ENCODE data around the gene JMJD1C. TPM values are rescaled to one million over a fixed set of nuclear protein-coding genes. Genes with fewer than 3 reads are reported as not detected.
"Not testable (repeated sequence)": the region's sequence is repeated elsewhere in the genome, so short reads cannot be mapped to it uniquely, and the experiment has no call there.

The JMJD1C gene, protein sequence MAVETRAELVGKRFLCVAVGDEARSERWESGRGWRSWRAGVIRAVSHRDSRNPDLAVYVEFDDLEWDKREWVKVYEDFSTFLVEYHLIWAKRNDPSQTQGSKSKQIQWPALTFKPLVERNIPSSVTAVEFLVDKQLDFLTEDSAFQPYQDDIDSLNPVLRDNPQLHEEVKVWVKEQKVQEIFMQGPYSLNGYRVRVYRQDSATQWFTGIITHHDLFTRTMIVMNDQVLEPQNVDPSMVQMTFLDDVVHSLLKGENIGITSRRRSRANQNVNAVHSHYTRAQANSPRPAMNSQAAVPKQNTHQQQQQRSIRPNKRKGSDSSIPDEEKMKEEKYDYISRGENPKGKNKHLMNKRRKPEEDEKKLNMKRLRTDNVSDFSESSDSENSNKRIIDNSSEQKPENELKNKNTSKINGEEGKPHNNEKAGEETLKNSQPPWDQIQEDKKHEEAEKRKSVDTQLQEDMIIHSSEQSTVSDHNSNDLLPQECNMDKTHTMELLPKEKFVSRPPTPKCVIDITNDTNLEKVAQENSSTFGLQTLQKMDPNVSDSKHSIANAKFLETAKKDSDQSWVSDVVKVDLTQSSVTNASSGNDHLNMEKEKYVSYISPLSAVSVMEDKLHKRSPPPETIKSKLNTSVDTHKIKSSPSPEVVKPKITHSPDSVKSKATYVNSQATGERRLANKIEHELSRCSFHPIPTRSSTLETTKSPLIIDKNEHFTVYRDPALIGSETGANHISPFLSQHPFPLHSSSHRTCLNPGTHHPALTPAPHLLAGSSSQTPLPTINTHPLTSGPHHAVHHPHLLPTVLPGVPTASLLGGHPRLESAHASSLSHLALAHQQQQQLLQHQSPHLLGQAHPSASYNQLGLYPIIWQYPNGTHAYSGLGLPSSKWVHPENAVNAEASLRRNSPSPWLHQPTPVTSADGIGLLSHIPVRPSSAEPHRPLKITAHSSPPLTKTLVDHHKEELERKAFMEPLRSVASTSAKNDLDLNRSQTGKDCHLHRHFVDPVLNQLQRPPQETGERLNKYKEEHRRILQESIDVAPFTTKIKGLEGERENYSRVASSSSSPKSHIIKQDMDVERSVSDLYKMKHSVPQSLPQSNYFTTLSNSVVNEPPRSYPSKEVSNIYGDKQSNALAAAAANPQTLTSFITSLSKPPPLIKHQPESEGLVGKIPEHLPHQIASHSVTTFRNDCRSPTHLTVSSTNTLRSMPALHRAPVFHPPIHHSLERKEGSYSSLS (N-terminal part only)
- polyA plus RNA-seq (ENCODE audit: insufficient read length in 10 of 10): 100 to 1,000 TPM in 2 of 10 donors, 10 to 100 TPM in 8; 61.1 to 104 (median 75.2) TPM
- long read RNA-seq, donor 1, partial matches to known transcripts: 43 of 49 reads
- long read RNA-seq, donor 1, other reads (novel, unspliced or antisense): 0 of 49 reads
- long read RNA-seq, donor 2, partial matches to known transcripts: 31 of 34 reads
- long read RNA-seq, donor 2, other reads (novel, unspliced or antisense): 0 of 34 reads
- long read RNA-seq, donor 3: 0 reads
- long read RNA-seq, donor 4, partial matches to known transcripts: 17 of 18 reads
- long read RNA-seq, donor 4, other reads (novel, unspliced or antisense): 0 of 18 reads
- long read RNA-seq, donor 5, partial matches to known transcripts: 26 of 37 reads
- long read RNA-seq, donor 5, other reads (novel, unspliced or antisense): 8 of 37 reads
- long read RNA-seq, donor 6, partial matches to known transcripts: 46 of 49 reads
- long read RNA-seq, donor 6, other reads (novel, unspliced or antisense): 0 of 49 reads
- long read RNA-seq, donor 7, partial matches to known transcripts: 21 of 33 reads
- long read RNA-seq, donor 7, other reads (novel, unspliced or antisense): 8 of 33 reads
- long read RNA-seq, donor 8, partial matches to known transcripts: 14 of 16 reads
- long read RNA-seq, donor 8, other reads (novel, unspliced or antisense): 0 of 16 reads
- long read RNA-seq, donor 9: 0 reads

DNA sequence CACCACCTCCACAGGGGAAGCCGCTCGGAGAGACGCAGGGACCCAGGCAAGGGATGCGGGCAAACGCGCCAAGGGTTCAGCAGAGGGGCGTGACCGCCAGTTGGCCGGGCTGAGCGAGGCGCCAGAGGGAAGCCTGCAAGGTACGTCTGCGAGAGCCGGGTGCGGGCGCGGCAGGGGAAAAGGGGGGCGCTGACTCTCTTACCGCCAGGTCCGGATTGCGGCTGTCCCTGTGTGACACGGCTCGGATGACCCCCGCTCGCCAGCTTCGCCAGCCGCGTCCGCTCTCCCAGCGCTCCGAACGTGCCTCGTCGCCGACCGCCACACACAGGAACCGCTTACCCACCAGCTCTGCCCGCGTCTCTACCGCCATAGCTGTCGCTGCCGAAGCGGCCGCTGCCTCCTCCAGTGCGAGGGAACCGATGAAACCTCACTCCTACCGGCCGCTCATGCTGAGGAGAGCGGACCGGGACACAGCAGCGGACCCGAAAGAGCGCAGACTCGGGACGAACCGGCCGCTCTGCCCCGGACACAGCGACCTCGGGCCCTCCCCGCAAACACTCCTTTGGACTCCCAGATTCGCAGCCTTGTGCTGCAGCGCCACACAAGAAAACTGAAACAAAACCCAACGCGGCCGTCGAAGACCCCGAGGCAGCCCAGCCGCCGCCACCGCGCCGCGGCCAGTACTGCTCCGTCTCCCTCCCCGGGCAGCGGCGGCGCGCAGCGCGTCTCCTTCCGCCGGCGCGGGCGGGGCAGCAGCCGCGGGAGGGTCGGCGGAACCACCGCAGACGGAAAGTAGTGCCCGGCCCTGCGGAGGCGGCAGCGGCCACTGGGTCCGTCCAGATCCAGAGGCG lies at the start of gene JMJD1C:
TSS of gene JMJD1C (minus strand) at position 685 of the 851 bp plus-strand sequence. CDS start at position 370, 315 bp downstream.
- DNase-seq: peak; percentile 84 to 93 (median 86)

DNA sequence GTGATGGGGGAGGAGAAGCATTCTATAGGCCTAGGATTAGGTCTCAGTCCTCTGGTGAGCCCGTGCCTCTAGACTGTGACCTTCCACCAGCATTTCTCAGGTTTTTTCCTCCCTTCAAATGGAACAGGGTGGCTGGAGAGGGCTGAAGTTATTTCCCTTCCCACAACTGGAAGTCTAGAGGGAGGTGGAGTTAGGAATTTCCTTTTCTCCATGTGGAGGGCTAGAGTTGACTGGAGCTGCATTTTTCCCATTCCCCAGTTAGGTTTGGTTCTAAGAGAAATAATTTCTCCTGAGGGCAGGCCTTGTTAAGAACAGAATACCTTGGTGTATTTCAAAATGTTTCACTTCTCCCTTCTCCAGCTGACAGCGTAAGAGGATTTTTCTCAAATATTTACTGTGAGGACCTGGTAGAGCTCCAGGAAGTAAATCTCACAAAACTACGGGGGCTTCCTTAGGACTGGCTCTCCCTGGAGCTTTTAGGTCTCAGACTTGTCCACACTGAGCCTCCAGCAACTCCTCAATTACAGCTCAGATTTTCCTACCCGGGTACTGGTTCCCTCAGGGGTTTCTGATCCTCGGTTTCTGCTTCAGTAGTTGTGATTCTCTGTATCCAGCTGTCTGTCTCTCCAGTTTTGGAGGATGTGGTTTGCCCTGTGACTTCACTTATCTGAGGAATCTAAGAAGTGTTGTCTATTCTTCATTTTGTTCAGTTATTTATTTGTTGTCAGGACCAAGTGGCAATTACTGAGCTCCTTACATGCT lies 49.4 kb upstream of the JMJD1C start:
- DNase-seq: peak in 1 of 3 donors; percentile 30

DNA sequence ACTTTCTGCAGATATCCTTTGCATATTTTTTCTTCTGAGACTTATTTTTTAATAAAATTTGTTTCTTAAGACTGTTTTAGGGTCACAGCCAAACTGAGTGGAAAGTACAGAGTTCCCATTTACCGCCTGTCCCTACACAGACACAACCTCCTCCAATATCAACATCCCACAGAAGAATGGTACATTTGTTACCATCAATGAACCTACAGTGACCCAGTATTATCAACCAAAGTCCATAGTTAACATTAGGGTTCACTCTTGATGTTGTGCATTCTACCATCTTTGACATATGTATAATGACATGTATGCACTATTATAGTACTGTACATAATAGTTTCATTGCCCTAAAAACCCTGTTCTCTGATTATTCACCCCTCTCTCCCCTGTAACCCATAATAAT lies 40.8 kb upstream of the JMJD1C start:
- peak in 1 of 3 donors; percentile 23 for DNase-seq

DNA sequence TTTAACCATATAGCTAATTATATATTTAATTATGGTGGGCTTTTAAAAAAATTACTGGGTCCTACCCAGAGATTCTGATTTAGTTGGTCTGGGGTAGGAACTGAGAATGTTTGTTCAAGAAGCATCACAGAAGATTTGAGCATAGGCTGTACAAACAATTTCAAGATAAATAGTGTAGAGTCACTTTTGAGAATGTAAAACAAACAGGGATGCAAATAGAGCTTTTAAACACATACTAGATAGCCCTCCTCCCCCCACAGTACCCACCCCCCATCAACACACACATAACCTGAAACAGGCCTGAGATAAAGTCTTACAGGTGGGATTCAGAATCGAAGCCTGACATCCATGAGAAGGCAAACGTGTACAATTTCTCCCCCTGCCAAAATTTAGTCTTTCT lies 39.8 kb upstream of the JMJD1C start:
- no peak for DNase-seq

DNA sequence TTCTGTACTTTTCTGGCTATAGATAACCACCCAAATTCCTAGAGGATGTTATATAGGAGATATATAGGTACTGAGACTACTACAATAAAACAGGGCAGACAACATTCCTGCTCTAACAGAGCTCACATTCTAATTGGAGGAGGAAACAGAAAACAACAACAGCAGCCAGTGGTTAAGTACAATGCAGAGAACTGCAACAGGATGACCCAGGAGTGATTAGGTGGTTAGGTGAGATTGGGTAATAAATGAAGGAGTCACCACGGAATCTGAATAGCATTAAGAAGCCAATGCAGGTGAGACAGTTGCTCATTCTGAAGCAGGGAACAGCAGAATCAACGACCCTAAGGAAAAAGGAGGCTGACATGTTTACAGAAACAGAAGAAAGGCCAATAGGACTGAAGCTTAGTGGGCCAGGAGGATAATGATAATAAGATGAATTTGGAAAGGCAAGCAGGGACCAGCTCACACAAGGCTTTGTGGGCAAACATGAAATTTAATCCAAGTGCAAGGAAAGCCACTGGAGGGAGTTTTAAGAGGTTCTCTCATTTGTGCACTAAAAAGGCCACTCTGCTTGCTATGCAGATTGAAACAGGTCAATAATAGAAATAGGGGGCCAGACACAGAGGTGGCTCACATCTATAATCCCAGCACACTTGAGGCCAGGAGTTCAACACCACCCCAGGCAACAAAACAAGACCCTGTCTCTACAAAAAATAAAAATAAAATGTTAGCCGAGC lies 38.5 kb upstream of the JMJD1C start:
- DNase-seq: no peak

DNA sequence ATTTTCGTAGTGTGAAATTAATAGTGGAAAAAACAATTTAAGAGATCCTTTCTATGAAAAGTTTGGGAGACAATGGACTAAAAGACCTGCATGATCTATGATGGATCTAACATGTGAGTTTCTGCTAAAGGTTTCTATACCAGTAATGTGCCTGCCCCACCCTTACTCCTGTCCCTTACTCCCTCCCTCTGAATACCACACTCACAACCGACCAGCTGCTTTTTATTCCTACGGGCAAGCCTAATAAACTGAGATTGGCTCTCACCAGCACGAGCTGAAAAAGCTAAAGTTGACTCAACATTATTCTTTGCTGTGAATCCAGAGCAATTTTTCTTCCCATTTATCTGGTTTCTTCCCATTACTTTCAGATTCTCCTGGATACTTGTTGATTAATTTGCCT lies 37.6 kb upstream of the JMJD1C start:
- no peak for DNase-seq

DNA sequence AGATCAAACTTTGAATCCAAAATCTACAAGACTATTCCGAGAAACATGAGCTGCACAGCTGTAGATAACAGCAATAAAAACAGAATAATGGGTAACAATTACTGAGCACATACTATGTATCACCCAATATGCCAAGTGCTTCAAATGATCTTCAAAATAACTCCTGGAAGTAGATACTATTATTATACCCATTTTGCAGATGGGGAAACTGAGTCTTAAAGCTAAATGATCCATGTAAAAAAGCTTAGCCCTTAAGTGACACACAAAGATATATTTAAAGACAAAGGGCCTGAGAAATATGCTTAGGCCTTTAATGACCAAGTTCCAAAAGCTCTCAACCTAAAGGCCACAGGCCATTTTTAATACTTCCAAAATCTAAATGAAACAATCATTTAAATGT lies 37.1 kb upstream of the JMJD1C start:
- no peak for DNase-seq

DNA sequence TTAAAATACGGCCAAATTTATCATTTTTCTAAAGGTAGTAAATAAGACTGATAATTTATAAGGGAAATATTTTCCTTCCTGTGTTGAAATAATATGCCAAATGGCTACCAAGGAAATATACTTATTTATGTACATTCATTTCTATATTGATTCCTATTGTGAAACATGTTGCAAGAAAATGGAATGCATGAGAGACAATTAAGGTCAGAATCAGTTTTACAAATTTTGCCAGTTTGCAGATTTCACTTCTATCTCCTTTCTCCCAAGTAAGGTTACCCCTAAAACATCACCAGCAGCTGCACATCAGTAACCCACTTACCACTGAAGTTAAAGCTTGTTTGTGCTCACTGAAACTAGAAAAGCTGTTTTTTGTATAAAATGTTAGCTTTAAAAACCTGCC lies 36.2 kb upstream of the JMJD1C start:
- no peak for DNase-seq

DNA sequence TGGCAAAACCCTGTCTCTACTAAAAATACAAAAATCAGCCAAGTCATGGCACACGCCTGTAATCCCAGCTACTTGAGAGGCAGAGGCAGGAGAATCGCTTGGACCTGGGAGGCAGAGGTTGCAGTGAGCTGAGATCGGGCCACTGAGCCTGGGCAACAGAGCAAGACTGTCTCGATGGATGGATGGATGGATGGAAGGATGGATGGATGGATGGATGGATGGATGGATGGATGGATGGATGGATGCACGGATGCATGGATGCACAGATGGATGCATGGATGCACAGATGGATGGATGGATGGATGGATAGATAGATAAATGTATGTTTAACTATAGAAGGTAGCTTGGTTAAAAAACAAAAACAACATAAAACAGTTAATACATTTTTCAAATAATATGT lies 34.8 kb upstream of the JMJD1C start:
- DNase-seq: not testable (repeated sequence)

DNA sequence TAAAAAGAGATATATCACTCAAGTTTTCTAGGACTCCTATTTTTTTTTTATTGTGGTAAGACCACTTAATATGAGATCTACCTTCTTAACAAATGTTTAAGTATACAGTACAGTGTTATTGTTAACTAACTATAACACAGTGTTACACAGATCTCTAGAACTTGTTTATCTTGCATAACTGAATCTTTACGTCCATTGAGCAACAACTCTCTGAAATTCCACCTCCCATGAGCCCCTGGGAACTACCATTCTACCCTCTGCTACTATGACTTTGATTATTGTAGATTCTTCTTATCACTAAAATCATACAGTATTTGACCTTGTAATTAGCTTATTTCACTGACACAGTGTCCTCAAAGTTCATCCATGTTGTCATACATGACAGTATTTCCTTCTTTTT lies 32.9 kb upstream of the JMJD1C start:
- no peak for DNase-seq

DNA sequence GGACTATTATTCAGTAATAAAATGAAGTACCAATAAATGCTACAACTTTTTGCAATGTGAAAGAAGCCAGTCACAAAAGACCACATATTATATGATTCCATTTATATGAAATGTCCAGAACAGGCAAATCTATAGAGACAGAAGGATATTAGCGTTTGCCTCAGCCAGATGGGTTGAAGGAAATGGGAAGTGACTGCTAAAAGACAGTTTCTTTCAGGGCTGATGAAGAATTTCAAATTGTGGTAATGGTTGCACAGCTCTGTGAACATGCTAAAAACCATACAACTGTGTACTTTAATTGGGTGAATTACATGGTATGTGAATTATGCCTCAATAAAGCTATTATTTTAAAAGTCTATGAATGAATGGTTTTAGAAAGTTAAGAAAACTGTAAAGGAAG lies 31.5 kb upstream of the JMJD1C start:
- DNase-seq: no peak

DNA sequence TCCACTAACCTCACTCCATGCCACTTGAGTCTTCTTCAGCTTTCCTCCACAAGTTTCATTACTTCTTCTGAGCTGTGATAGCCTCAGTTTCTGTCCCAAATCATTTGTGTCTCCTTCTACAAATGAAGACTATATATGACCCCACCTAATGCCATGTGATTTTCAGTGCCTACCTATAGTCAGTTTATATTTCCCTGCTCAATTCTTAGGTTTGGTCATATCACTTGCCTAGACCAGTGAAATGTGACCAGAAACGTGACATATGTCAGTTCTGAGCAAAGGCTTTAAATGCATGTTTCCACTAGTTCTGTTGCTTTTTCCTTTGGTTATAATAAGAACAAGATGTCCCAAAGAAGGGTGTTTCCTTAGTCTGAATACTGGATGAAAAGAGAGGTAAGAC lies 30.8 kb upstream of the JMJD1C start:
- no peak for DNase-seq

DNA sequence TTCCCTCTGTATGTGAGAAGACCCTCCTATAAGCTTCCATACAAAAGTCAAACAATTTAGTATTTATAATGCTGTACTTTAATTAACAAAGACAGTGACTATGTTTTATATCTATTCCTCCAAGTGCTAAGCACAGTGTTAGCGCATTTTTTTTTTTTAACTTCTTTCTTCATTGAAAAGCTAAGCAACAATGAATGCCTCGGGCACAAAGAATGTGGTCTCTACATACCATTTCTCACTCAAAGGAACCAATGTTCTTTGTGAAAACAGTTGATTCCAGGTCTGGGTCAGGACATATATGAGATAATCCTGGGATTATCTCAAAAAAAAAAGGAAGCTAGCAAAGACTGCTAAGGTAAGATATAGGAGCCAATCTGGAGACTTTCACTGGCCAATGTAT lies 29.2 kb upstream of the JMJD1C start:
- no peak for DNase-seq

DNA sequence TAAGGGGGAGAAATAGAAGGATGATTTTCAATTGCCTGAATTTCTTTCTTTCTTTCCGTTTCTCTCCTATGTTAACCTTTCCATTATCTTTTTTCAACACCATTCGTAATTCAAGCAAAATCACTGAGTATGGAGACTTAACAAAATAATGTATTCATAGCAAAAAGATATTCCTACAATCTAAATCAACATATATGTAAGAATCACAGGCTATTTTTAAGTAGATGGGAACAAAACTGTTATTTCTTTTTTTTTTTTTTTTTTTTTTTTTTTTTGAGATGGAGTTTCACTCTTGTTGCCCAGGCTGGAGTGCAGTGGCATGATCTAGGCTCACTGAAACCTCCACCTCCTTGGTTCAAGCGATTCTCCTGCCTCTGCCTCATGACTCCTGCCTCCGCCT lies 27.2 kb upstream of the JMJD1C start:
- DNase-seq: no peak

DNA sequence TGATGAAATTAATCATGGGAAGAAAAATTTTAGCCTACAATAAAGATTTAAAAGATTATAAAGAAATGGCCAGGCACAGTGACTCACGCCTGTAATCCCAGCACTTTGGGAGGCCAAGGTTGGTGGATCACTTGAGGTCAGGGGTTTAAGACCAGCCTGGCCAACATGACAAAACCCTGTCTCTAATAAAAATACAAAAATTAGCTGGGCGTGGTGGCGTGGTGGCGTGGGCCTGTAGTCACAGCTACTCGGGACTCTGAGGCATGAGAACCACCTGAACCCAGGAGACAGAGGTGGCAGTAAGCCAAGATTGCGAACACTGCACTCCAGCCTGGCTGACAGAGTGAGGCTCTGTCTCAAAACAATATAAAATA lies 26.5 kb upstream of the JMJD1C start:
- DNase-seq: not testable (repeated sequence)

DNA sequence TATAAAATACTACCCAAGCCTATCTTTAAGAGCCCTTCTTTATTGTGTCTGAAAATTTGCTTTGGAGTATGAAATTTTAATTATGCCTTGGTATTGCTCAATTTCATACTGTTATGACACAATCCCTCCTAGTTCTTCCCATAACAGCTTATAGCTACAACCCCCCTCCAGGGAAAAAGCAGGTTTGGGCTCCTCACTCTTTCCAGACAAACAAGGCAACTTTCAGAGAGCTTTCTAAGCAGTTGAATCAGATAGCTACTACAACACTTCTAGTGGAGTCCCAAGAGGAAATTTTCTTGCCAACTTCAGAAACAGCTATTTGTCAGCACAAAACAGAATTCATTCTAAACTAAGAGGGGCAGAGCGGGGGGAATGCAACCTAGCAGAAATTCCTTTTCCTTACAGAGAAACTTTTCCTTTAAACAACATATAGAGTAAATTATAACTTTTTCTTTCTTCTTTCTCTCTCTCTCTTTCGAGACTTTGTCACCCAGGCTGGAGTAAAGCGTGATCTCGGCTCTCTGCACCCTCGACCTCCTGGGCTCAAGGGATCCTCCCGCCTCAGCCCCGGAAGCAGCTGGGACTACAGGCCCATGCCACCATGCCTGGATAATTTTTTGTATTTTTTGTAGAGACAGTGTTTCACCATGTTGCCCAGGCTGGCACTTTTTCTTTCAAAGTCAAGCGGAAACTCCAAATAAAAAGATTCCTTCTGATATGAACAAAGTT lies 26.0 kb upstream of the JMJD1C start:
- peak; percentile 72 to 91 (median 81) for DNase-seq

DNA sequence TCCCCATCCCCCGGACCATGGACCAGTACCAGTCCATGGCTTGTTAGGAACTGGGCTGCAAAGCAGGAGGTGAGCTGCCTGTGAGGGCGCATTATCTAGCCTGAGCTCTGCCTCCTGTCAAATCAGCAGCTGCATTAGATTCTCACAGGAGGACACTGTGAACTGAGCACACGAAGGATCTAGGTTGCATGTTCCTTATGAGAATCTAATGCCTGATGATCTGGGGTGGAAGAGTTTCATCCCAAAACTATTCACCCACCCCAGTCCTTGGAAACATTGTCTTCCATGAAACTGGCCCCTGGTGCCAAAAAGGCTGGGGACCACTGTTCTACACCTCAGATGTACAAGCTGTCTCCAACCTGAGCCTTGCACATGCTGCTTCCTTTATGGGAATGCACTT lies 24.1 kb upstream of the JMJD1C start:
- no peak for DNase-seq
